Upper lobe of left lung (tissue), 6 donors: Measurements from ENCODE around the gene CSPG4. TPM values are rescaled to one million over a fixed set of nuclear protein-coding genes. Genes with fewer than 3 reads are reported as not detected.
"Not testable (repeated sequence)": the region's sequence is repeated elsewhere in the genome, so short reads cannot be mapped to it uniquely, and the experiment has no call there.

Experiments used
- ATAC-seq, 2 donors: fragments of 200-7000 bp; cut with Tn5 transposase; one replicate each; pipeline ENCODE4 v1.9.1; 2022; ENCODE audit warnings: mild to moderate bottlenecking in 2 of 2, moderate library complexity in 2 of 2; ENCODE audit not compliant: low FRiP score in 2 of 2
- DNase-seq, 2 donors: peaks; one replicate each; pipeline ENCODE4 v3.0.0-alpha.2; 2019 to 2020
- H3K27ac ChIP-seq, 4 donors: fragments of 200-600 bp; sonication (generic); one replicate each; pipeline ENCODE4 v1.5.1; 2016 to 2019
- H3K27me3 ChIP-seq, 4 donors: fragments of 200-600 bp; sonication (generic); one replicate each; pipeline ENCODE4 v1.5.1; 2017 to 2019
- H3K36me3 ChIP-seq, 4 donors: fragments of 200-600 bp; sonication (generic); one replicate each; pipeline ENCODE4 v1.5.1; 2016 to 2019
- H3K4me1 ChIP-seq, 4 donors: fragments of 200-600 bp; sonication (generic); one replicate each; pipeline ENCODE4 v1.5.1; 2018 to 2019
- H3K4me3 ChIP-seq, 4 donors: fragments of 200-600 bp; sonication (generic); one replicate each; pipeline ENCODE4 v1.5.1; 2017 to 2019; ENCODE audit warnings: mild to moderate bottlenecking in 2 of 4, moderate library complexity in 1 of 4
- H3K9me3 ChIP-seq, 4 donors: fragments of 200-600 bp; sonication (generic); one replicate each; pipeline ENCODE4 v1.5.1; 2018 to 2019
- CTCF ChIP-seq, 6 experiments: fragments of 450-650 bp in 4 of 6; fragments of 200-600 bp in 2 of 6; sonication (generic) in 2 of 6; IDR thresholded peaks; one replicate each; pipeline ENCODE4 v1.5.1; 2016 to 2019; ENCODE audit warnings: antibody characterized with exemption in 6 of 6
- EP300 ChIP-seq, 4 donors: sonication (generic); formaldehyde crosslinking; IDR thresholded peaks; one replicate each; pipeline ENCODE4 v1.5.1; 2017; ENCODE audit warnings: antibody characterized with exemption in 4 of 4, control low read depth in 2 of 4
- POLR2A ChIP-seq, 4 donors: fragments of 450-650 bp; IDR thresholded peaks; one replicate each; pipeline ENCODE4 v1.5.1; 2016 to 2017; ENCODE audit warnings: antibody characterized with exemption in 4 of 4, mild to moderate bottlenecking in 2 of 4
- POLR2AphosphoS5 ChIP-seq, 2 donors: sonication (generic); formaldehyde crosslinking; IDR thresholded peaks; one replicate each; pipeline ENCODE4 v1.5.1; 2017; ENCODE audit warnings: antibody characterized with exemption in 2 of 2
- WGBS, 2 donors: methylation state at CpG; one replicate each; pipeline ENCODE4 v1.1.5; 2017 to 2018; 5-methylcytosine and 5-hydroxymethylcytosine counted together
- total RNA-seq, 6 donors: library from RNA; depleted of rRNA in 4 of 6; stranded (reverse); fragments of >200 nt in 4 of 6; gene quantifications; one replicate each; pipeline versions ENCODE4 v1.1.0 to v1.2.1, GENCODE V29; 2016 to 2021
- donor health status: DM: no; HTN: no; CAD: no; lungs with moderate emphysema.
- donor health status: DM: no; HTN: yes; CAD: no; lungs with severe emphysema.

Gene CSPG4
- total RNA-seq, 6 donors from 2014 or later, result 8.5 to 38.3 (median 17.7) TPM

GRCh38 chr15:75759416-75760130 is 46.9 kb upstream of the CSPG4 start:
- no peak for ATAC-seq

GRCh38 chr15:75758071-75758872 is 45.6 kb upstream of the CSPG4 start:
- DNase-seq, result peak; percentile 91 to 93
- 4 to 8% methylated on average over 14 to 35 of the region's 35 CpGs for WGBS, 2 donors
- no peaks in the 10 kb centered on the region for H3K36me3 ChIP-seq

More at GRCh38 chr15:75759416-75760130, 46.9 kb upstream of the CSPG4 start:
- H3K4me1 ChIP-seq, result peaks cover 8 to 13% (median 11%) of the 10 kb centered on the region in 4 donors
- TF ChIP-seq EP300 (IDR thresholded peaks at IDR 0.05), result no peak
- no peak for TF ChIP-seq POLR2AphosphoS5 (IDR thresholded peaks at IDR 0.05)
- TF ChIP-seq CTCF (IDR thresholded peaks at IDR 0.05), result no peak
- no peak for TF ChIP-seq POLR2A (IDR thresholded peaks at IDR 0.05)
- no peak overlapping the region for H3K4me3 ChIP-seq
- WGBS, 2 donors, result 84 to 89% methylated on average over 2 of the region's 2 CpGs
- H3K27ac ChIP-seq, result no peak overlapping the region
- no peaks in the 10 kb centered on the region for H3K9me3 ChIP-seq
- no peaks in the 10 kb centered on the region for H3K27me3 ChIP-seq
- H3K36me3 ChIP-seq, result no peaks in the 10 kb centered on the region
- DNase-seq, result no peak

GRCh38 chr15:75754871-75755270 is 42.2 kb upstream of the CSPG4 start:
- not testable (repeated sequence) for H3K36me3 ChIP-seq, H3K9me3 ChIP-seq, ATAC-seq, H3K4me3 ChIP-seq, H3K27ac ChIP-seq, DNase-seq, H3K27me3 ChIP-seq
- peaks cover 8 to 13% (median 11%) of the 10 kb centered on the region in 4 donors for H3K4me1 ChIP-seq
- 85 to 89% methylated on average over 5 of the region's 5 CpGs for WGBS, 2 donors

More at GRCh38 chr15:75758071-75758872, 45.6 kb upstream of the CSPG4 start:
- TF ChIP-seq EP300 (IDR thresholded peaks at IDR 0.05), result no peak
- peak in 2 of 4 donors; percentile 49 to 68 for TF ChIP-seq POLR2A (IDR thresholded peaks at IDR 0.05)
- peak; percentile 36 to 37 for TF ChIP-seq POLR2AphosphoS5 (IDR thresholded peaks at IDR 0.05)
- peak in 2 of 6 experiments; percentile 9 to 17 for TF ChIP-seq CTCF (IDR thresholded peaks at IDR 0.05)
- peak; percentile 92 to 98 for ATAC-seq
- H3K9me3 ChIP-seq, result no peaks in the 10 kb centered on the region
- H3K27me3 ChIP-seq, result no peaks in the 10 kb centered on the region
- H3K4me3 ChIP-seq, result peak overlapping the region; percentile 25 to 61 (median 52)
- H3K4me1 ChIP-seq, result peaks cover 8 to 13% (median 11%) of the 10 kb centered on the region in 4 donors
- H3K27ac ChIP-seq, result peak overlapping the region; percentile 65 to 93 (median 82)

GRCh38 chr15:75753145-75753544 is 40.5 kb upstream of the CSPG4 start:
- Histone ChIP-seq H3K27ac (no peak overlapping the region), H3K27me3 (no peaks in the 10 kb centered on the region), H3K9me3 (no peaks in the 10 kb centered on the region), H3K36me3 (no peaks in the 10 kb centered on the region), H3K4me1 (peaks cover 0 to 4% (median 4%) of the 10 kb centered on the region in 4 donors), H3K4me3 (no peak overlapping the region)
- WGBS, 2 donors, result 71 to 75% methylated on average over 6 to 8 of the region's 8 CpGs
- ATAC-seq (no peak), DNase-seq (no peak)
- TF ChIP-seq CTCF (IDR thresholded peaks at IDR 0.05) (no peak), POLR2A (IDR thresholded peaks at IDR 0.05) (no peak), POLR2AphosphoS5 (IDR thresholded peaks at IDR 0.05) (no peak), EP300 (IDR thresholded peaks at IDR 0.05) (no peak)

- Histone ChIP-seq H3K27me3 (no peaks in the 10 kb centered on the region), H3K4me3 (no peak overlapping the region), H3K27ac (no peak overlapping the region), H3K36me3 (no peaks in the 10 kb centered on the region), H3K4me1 (no peaks in the 10 kb centered on the region), H3K9me3 (no peaks in the 10 kb centered on the region)
- ATAC-seq (no peak), DNase-seq (no peak)
- TF ChIP-seq POLR2A (IDR thresholded peaks at IDR 0.05) (no peak), CTCF (IDR thresholded peaks at IDR 0.05) (no peak), EP300 (IDR thresholded peaks at IDR 0.05) (no peak), POLR2AphosphoS5 (IDR thresholded peaks at IDR 0.05) (no peak)
- 76% methylated on average over 4 of the region's 4 CpGs; no CpG with 5 or more reads in 1 of the 2 donors for WGBS, 2 donors
These were observed 39.2 kb upstream of the CSPG4 start for GRCh38 chr15:75751891-75752290.
